ENCODE measurements around the gene ZBTB46.

Gene ZBTB46

DNA sequence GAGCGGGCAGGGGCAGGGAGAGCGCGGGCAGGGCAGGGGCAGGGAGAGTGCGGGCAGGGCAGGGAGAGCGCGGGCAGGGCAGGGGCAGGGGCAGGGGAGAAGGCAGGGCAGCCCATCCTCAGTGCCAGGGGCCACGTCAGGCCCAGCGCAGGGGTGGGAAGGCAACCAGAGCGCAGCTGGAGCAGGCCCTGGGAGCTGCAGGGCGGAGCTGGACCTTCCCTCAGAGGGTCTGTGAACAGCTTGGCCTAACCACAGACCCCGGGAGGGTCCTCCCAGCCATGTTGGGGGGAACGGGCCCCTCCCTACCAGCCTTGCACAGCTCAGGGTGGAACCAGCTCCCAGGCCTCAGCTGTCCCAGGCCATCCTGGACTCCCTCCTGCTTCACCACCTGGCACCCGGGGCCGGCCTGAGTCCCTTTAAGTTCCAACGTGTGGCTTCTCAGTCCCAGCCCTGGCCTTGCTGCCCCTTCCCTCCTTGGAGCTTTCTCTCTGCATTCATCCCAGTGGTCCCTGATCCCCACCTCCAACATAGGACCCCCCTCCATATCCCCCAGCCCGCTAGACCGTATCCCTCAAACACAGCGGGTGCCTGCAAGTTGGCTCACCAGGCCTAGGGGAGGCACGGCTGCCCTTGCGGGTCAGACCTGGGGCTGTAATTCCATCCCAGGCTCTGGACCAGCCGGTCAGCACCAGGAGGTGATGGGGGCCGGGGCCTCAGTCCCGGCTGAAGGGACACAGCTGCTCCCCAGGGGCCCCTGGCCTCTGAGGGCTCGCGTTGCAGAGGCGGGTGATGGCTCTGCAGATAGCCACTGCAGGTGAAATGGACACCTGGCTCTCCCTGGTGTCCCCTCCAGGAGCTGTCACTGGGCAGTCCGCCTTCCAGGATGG lies 5.6 kb upstream of the ZBTB46 start:
- Histone ChIP-seq H3K4me2 (ENCODE audit: low read depth, low read length, poor library complexity, severe bottlenecking) (no peak overlapping the region), H3K79me2 (ENCODE audit: insufficient read depth, low read length) (no peaks in the 10 kb centered on the region), H3K36me3 (ENCODE audit: insufficient read depth, low read length) (no peaks in the 10 kb centered on the region), H3K27me3 (ENCODE audit: insufficient read depth, low read length, poor library complexity, severe bottlenecking) (no peaks in the 10 kb centered on the region), H3K4me3 (ENCODE audit: low read length, poor library complexity, severe bottlenecking) (no peak overlapping the region), H3K9ac (ENCODE audit: low read depth, low read length, poor library complexity, severe bottlenecking) (no peak overlapping the region), H3K9me2 (replicated peaks; ENCODE audit: low read depth, low read length) (no peaks in the 10 kb centered on the region), H4K20me1 (ENCODE audit: insufficient read depth, low read length, poor library complexity, severe bottlenecking) (no peaks in the 10 kb centered on the region), H3K4me1 (ENCODE audit: insufficient read depth, low read length, poor library complexity, severe bottlenecking) (peaks cover 24% of the 10 kb centered on the region), H3K9me3 (ENCODE audit: insufficient read depth, low read depth, low read length) (no peaks in the 10 kb centered on the region), H3F3A (ENCODE audit: low read depth) (no peaks in the 10 kb centered on the region; the same call in 1 of the 2 replicates), H2AFZ (ENCODE audit: low read length) (no peak overlapping the region)
- TF ChIP-seq EZH2phosphoT487 (IDR thresholded peaks at IDR 0.05; ENCODE audit: borderline replicate concordance) = no peak
- TF ChIP-seq, protein P1, sequence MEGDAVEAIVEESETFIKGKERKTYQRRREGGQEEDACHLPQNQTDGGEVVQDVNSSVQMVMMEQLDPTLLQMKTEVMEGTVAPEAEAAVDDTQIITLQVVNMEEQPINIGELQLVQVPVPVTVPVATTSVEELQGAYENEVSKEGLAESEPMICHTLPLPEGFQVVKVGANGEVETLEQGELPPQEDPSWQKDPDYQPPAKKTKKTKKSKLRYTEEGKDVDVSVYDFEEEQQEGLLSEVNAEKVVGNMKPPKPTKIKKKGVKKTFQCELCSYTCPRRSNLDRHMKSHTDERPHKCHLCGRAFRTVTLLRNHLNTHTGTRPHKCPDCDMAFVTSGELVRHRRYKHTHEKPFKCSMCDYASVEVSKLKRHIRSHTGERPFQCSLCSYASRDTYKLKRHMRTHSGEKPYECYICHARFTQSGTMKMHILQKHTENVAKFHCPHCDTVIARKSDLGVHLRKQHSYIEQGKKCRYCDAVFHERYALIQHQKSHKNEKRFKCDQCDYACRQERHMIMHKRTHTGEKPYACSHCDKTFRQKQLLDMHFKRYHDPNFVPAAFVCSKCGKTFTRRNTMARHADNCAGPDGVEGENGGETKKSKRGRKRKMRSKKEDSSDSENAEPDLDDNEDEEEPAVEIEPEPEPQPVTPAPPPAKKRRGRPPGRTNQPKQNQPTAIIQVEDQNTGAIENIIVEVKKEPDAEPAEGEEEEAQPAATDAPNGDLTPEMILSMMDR (conservative IDR thresholded peaks at IDR 0.05; ENCODE audit: low read length) = no peak

DNA sequence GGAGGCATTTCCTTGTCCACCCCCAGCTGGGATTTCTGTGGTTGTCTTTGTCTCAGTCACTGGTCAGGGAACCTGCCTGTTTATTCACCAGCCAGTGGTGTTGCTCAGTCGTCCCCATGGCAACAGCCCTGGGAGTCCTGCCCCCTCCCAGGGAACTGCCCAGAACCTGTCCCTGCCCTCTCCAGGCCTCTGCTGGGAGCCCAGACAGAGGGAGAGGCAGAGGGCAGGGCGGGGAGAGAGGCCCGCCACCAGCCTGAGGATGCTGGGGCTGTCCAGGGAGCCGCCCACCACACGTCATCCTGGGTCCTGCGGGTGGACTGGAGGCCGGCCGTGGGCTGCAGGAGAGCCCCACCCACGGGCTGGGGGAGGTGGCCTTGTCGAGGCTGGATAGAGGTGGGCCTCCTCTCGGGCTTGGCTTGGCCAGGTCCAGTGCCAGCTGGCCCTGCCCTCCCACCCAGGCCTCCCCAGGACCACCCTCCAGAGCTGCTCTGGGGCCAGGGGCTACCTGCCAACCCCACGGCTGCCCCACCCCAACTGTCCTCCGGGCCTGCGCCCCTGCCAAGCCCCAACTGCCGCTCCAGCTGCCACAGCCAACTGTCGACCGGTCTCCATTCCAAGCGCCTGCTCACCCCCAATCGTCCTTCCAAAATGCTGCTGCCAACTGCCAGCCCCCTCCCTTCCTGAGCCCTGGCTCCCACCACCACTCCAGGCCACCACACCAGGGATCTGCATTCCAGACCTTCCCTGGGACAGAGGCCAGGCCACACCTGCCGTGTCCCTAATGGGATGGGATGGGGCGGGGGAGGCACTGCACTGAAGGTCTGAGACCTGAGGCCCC lies 4.2 kb upstream of the ZBTB46 start:
- Histone ChIP-seq H3K9me3 (ENCODE audit: insufficient read depth, low read depth, low read length) (no peaks in the 10 kb centered on the region), H3K9ac (ENCODE audit: low read depth, low read length, poor library complexity, severe bottlenecking) (no peak overlapping the region), H3K4me2 (ENCODE audit: low read depth, low read length, poor library complexity, severe bottlenecking) (no peak overlapping the region), H3K4me1 (ENCODE audit: insufficient read depth, low read length, poor library complexity, severe bottlenecking) (peaks cover 23% of the 10 kb centered on the region), H3K4me3 (ENCODE audit: low read length, poor library complexity, severe bottlenecking) (no peak overlapping the region), H3F3A (ENCODE audit: low read depth) (no peaks in the 10 kb centered on the region; the same call in 1 of the 2 replicates), H2AFZ (ENCODE audit: low read length) (no peak overlapping the region), H3K79me2 (ENCODE audit: insufficient read depth, low read length) (no peaks in the 10 kb centered on the region), H4K20me1 (ENCODE audit: insufficient read depth, low read length, poor library complexity, severe bottlenecking) (no peaks in the 10 kb centered on the region), H3K27me3 (ENCODE audit: insufficient read depth, low read length, poor library complexity, severe bottlenecking) (no peaks in the 10 kb centered on the region), H3K36me3 (ENCODE audit: insufficient read depth, low read length) (no peaks in the 10 kb centered on the region), H3K9me2 (replicated peaks; ENCODE audit: low read depth, low read length) (no peaks in the 10 kb centered on the region)
- TF ChIP-seq, protein P1 (conservative IDR thresholded peaks at IDR 0.05; ENCODE audit: low read length) = no peak
- no peak for TF ChIP-seq EZH2phosphoT487 (IDR thresholded peaks at IDR 0.05; ENCODE audit: borderline replicate concordance)

DNA sequence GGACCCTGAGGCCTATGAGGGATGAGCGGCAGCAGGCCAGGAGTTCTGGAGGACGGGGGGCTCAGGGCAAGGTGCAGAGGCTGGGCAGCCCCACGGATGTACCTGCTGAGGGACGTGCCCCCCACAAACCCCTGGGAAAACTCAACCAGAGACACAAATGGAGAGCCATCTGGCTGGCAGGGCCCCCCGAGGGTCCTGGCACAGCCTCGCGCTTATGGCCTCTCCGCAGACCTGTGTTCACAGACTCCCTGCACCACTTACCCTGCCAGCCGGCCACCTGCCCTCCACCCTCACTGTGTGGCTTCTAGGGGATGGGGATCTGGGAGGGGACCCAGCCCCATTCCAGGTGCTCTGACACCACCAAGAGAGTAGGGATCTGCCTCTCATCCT lies 3.4 kb upstream of the ZBTB46 start:
- H3K4me3 ChIP-seq (ENCODE audit: low read length, poor library complexity, severe bottlenecking) = no peak overlapping the region
- H3K36me3 ChIP-seq (ENCODE audit: insufficient read depth, low read length) = no peaks in the 10 kb centered on the region
- no peak overlapping the region for H3K4me2 ChIP-seq (ENCODE audit: low read depth, low read length, poor library complexity, severe bottlenecking)
- H3F3A ChIP-seq (ENCODE audit: low read depth) = no peaks in the 10 kb centered on the region; the same call in 1 of the 2 replicates
- H3K27me3 ChIP-seq (ENCODE audit: insufficient read depth, low read length, poor library complexity, severe bottlenecking) = no peaks in the 10 kb centered on the region
- H3K9me3 ChIP-seq (ENCODE audit: insufficient read depth, low read depth, low read length) = no peaks in the 10 kb centered on the region
- TF ChIP-seq, protein P1 (conservative IDR thresholded peaks at IDR 0.05; ENCODE audit: low read length) = no peak
- no peak for TF ChIP-seq EZH2phosphoT487 (IDR thresholded peaks at IDR 0.05; ENCODE audit: borderline replicate concordance)
- H2AFZ ChIP-seq (ENCODE audit: low read length) = no peak overlapping the region
- peaks cover 30% of the 10 kb centered on the region for H3K4me1 ChIP-seq (ENCODE audit: insufficient read depth, low read length, poor library complexity, severe bottlenecking)
- no peaks in the 10 kb centered on the region for H3K79me2 ChIP-seq (ENCODE audit: insufficient read depth, low read length)
- H3K9me2 ChIP-seq (replicated peaks; ENCODE audit: low read depth, low read length) = no peaks in the 10 kb centered on the region
- H4K20me1 ChIP-seq (ENCODE audit: insufficient read depth, low read length, poor library complexity, severe bottlenecking) = no peaks in the 10 kb centered on the region
- no peak overlapping the region for H3K9ac ChIP-seq (ENCODE audit: low read depth, low read length, poor library complexity, severe bottlenecking)
